ENCODE measurements around the gene ERGIC1. TPM values are rescaled to one million over a fixed set of nuclear protein-coding genes. Genes with fewer than 3 reads are reported as not detected.
A peak's percentile ranks its signal among the peaks of the same experiment; 100 is the strongest.

Gene ERGIC1
- total and polyA plus RNA-seq, 2 of the 13 experiments (the other 11 are each of a cell fraction or from before 2014, with no cell fraction given) = 78.5 to 184 TPM

- ATAC-seq (no peak), DNase-seq (ENCODE audit: low spot score) (no peak), FAIRE-seq (no peak)
- H3K9me3 ChIP-seq (ENCODE audit: low read length) = no peaks in the 10 kb centered on the region
- H3K4me2 ChIP-seq (ENCODE audit: low read depth, low read length) = no peak overlapping the region
- peaks cover 0 to 2% of the 10 kb centered on the region in 2 experiments; a peak in 1 of 5 replicates for H3K27me3 ChIP-seq (ENCODE audit: control insufficient read depth in 1 of 2, insufficient read depth in 2 of 2, low read length in 2 of 2)
- POLR2A ChIA-PET = no interaction called here
- intact Hi-C loops (cut with micrococcal nuclease; ENCODE audit: unreplicated experiment) (no loop called here), in situ Hi-C loops (cut with HindIII; ENCODE audit: extremely low pct_ligation_motif_present, low pct_unique_long_range_greater_than_20kb) (no loop called here)
- no TSS peak for BruUV-seq (replicated peaks)
- H2AFZ ChIP-seq (ENCODE audit: low read length) = no peak overlapping the region
- H3K27ac ChIP-seq (ENCODE audit: extremely low read length, insufficient read depth, low read length) = no peak overlapping the region
- H3K4me3 ChIP-seq (replicated peaks in 1 of 3; ENCODE audit: insufficient read depth in 1 of 3, low read depth in 2 of 3, low read length in 3 of 3) = no peak overlapping the region
- H3K79me2 ChIP-seq (ENCODE audit: insufficient read depth, low read length) = peaks cover 13% of the 10 kb centered on the region
- no peak overlapping the region for H3K9ac ChIP-seq (ENCODE audit: insufficient read depth, low read depth, low read length)
- no peaks in the 10 kb centered on the region for H4K20me1 ChIP-seq (ENCODE audit: insufficient read depth, low read length)
- 94% methylated on average over 3 of the region's 3 CpGs for WGBS (ENCODE audit: low lambda C conversion rate)
- TF ChIP-seq SP4 (CRISPR knock-in tag; IDR thresholded peaks at IDR 0.05) (no peak), ZNF550 (CRISPR knock-in tag; IDR thresholded peaks at IDR 0.05; ENCODE audit: borderline replicate concordance) (no peak), E2F2 (CRISPR knock-in tag; IDR thresholded peaks at IDR 0.05; ENCODE audit: borderline replicate concordance) (no peak), ZNF629 (CRISPR knock-in tag; conservative IDR thresholded peaks at IDR 0.05) (peak; percentile 72), PITX1 (CRISPR knock-in tag; IDR thresholded peaks at IDR 0.05) (no peak), CHD4 (IDR thresholded peaks at IDR 0.05; ENCODE audit: borderline replicate concordance, low read length) (0 out of 2 replicates have a peak, but pooled peaks have one; percentile 21)
- H3K4me1 ChIP-seq (ENCODE audit: insufficient read depth, low read length) = peaks cover 12% of the 10 kb centered on the region
- CTCF ChIA-PET (ENCODE audit: low intra/inter-chr PET ratio, low total read pairs) = no interaction called here
- H3K36me3 ChIP-seq (replicated peaks in 1 of 2; ENCODE audit: control insufficient read depth in 1 of 2, insufficient read depth in 2 of 2, low read length in 2 of 2) = peaks cover 5 to 10% of the 10 kb centered on the region in 2 experiments; a peak in 4 of 5 replicates
These were observed 122.2 kb downstream of the ERGIC1 start for GRCh38 chr5:172956228-172956627.

- Histone ChIP-seq H2AFZ (ENCODE audit: low read length) (no peak overlapping the region), H3K4me3 (replicated peaks in 1 of 3; ENCODE audit: insufficient read depth in 1 of 3, low read depth in 2 of 3, low read length in 3 of 3) (no peak overlapping the region), H4K20me1 (ENCODE audit: insufficient read depth, low read length) (no peaks in the 10 kb centered on the region), H3K36me3 (replicated peaks in 1 of 2; ENCODE audit: control insufficient read depth in 1 of 2, insufficient read depth in 2 of 2, low read length in 2 of 2) (peaks cover 1 to 10% of the 10 kb centered on the region in 2 experiments; a peak in 4 of 5 replicates), H3K27ac (ENCODE audit: extremely low read length, insufficient read depth, low read length) (no peak overlapping the region), H3K79me2 (ENCODE audit: insufficient read depth, low read length) (peaks cover 13% of the 10 kb centered on the region), H3K27me3 (ENCODE audit: control insufficient read depth in 1 of 2, insufficient read depth in 2 of 2, low read length in 2 of 2) (peaks cover 0 to 2% of the 10 kb centered on the region in 2 experiments; a peak in 1 of 5 replicates), H3K4me2 (ENCODE audit: low read depth, low read length) (no peak overlapping the region), H3K9ac (ENCODE audit: insufficient read depth, low read depth, low read length) (no peak overlapping the region), H3K9me3 (ENCODE audit: low read length) (no peaks in the 10 kb centered on the region), H3K4me1 (ENCODE audit: insufficient read depth, low read length) (peaks cover 15% of the 10 kb centered on the region)
- ATAC-seq (no peak), FAIRE-seq (no peak), DNase-seq (ENCODE audit: low spot score) (no peak)
- ChIA-PET POLR2A (no interaction called here), CTCF (ENCODE audit: low intra/inter-chr PET ratio, low total read pairs) (no interaction called here)
- no TSS peak for BruUV-seq (replicated peaks)
- intact Hi-C loops (cut with micrococcal nuclease; ENCODE audit: unreplicated experiment) = no loop called here
- 86% methylated on average over 4 of the region's 4 CpGs for WGBS (ENCODE audit: low lambda C conversion rate)
- in situ Hi-C loops (cut with HindIII; ENCODE audit: extremely low pct_ligation_motif_present, low pct_unique_long_range_greater_than_20kb) = no loop called here
- no peak for TF ChIP-seq ZNF879 (CRISPR knock-in tag; IDR thresholded peaks at IDR 0.05)
- TF ChIP-seq AHR (CRISPR knock-in tag; IDR thresholded peaks at IDR 0.05) = no peak
- TF ChIP-seq BCL3 (CRISPR knock-in tag; IDR thresholded peaks at IDR 0.05) = no peak
- TF ChIP-seq ZNF644 (CRISPR knock-in tag; IDR thresholded peaks at IDR 0.05; ENCODE audit: low read depth) = no peak
- no peak for TF ChIP-seq MEIS1 (CRISPR knock-in tag; IDR thresholded peaks at IDR 0.05; ENCODE audit: borderline replicate concordance)
- TF ChIP-seq ELK4 (CRISPR knock-in tag; IDR thresholded peaks at IDR 0.05; ENCODE audit: borderline replicate concordance) = no peak
- no peak for TF ChIP-seq SIX1 (CRISPR knock-in tag; IDR thresholded peaks at IDR 0.05; ENCODE audit: borderline replicate concordance)
- TF ChIP-seq DR1 (CRISPR knock-in tag; IDR thresholded peaks at IDR 0.05) = no peak
These were observed 122.9 kb downstream of the ERGIC1 start for GRCh38 chr5:172956936-172957335.
